B cell (primary cell): ENCODE data around the gene LCN2. TPM values are rescaled to one million over a fixed set of nuclear protein-coding genes. Genes with fewer than 3 reads are reported as not detected.

Experiments used
- ATAC-seq: fragments of 200-7000 bp; cut with Tn5 transposase; one replicate; pipeline ENCODE4 v1.10.0; 2021; ENCODE audit warnings: low read depth, mild to moderate bottlenecking, moderate number of reproducible peaks, moderate library complexity
- CTCF ChIA-PET: fragments of 350-600 bp; sonication (Branson Sonifier 250); formaldehyde crosslinking; loops from one replicate; lab custom pipeline; 2021; ENCODE audit warnings: antibody characterized with exemption, inconsistent platforms; lab: Charles Lee
- POLR2A ChIA-PET: fragments of 350-600 bp; sonication (Branson Sonifier 250); formaldehyde crosslinking; loops from one replicate; lab custom pipeline; 2021; ENCODE audit warnings: antibody characterized with exemption; lab: Charles Lee
- DNase-seq: peaks from one replicate; pipeline ENCODE4 v3.0.0; 2013
- H2AFZ ChIP-seq: 2 replicates; pipeline ENCODE4 v1.6.1; 2012; ENCODE audit warnings: mild to moderate bottlenecking, low read depth, low read length; ENCODE audit not compliant: insufficient read depth, poor library complexity, severe bottlenecking
- H3K27ac ChIP-seq, 2 donors: 1 replicate in 1 of 2; 2 replicates in 1 of 2; pipeline ENCODE4 v1.5.1; 2012 to 2013; ENCODE audit warnings: low read length in 2 of 2, mild to moderate bottlenecking in 2 of 2, moderate library complexity in 1 of 2
- H3K27me3 ChIP-seq, 4 experiments: fragments of 200-600 bp in 1 of 4; sonication (generic) in 1 of 4; replicated peaks in 1 of 4; 1 replicate in 2 of 4; 2 replicates in 2 of 4; pipeline versions ENCODE4 v1.6.1 to v1.7.0; 2013 to 2016; ENCODE audit warnings: low read length in 3 of 4, mild to moderate bottlenecking in 2 of 4, mixed read lengths in 1 of 4, moderate library complexity in 1 of 4; ENCODE audit not compliant: insufficient read depth in 4 of 4, control insufficient read depth in 3 of 4; ENCODE audit errors: control extremely low read depth in 1 of 4
- H3K36me3 ChIP-seq, 2 experiments: replicated peaks in 1 of 2; 1 replicate in 1 of 2; 2 replicates in 1 of 2; pipeline versions ENCODE4 v1.6.1 to v1.7.1; 2013; ENCODE audit warnings: low read length in 1 of 2; ENCODE audit not compliant: insufficient read depth in 2 of 2, control insufficient read depth in 1 of 2; ENCODE audit errors: control extremely low read depth in 1 of 2, extremely low read depth in 1 of 2
- H3K4me1 ChIP-seq, 2 donors: fragments of 200-600 bp in 1 of 2; sonication (generic) in 1 of 2; 1 replicate in 1 of 2; 2 replicates in 1 of 2; pipeline versions ENCODE4 v1.5.1 to v1.6.1; 2013 to 2017; ENCODE audit warnings: low read length in 2 of 2; ENCODE audit not compliant: control insufficient read depth in 2 of 2, insufficient read depth in 2 of 2
- H3K4me2 ChIP-seq: replicated peaks from 2 replicates; pipeline ENCODE3; 2012; ENCODE audit warnings: mild to moderate bottlenecking, low read depth, low read length; ENCODE audit not compliant: poor library complexity, severe bottlenecking
- H3K4me3 ChIP-seq, 5 experiments: fragments of 200-600 bp in 1 of 5; sonication (generic) in 1 of 5; 1 replicate in 3 of 5; 2 replicates in 2 of 5; pipeline versions ENCODE4 v1.5.1 to v1.7.0; 2011 to 2016; ENCODE audit warnings: low read length in 4 of 5, mild to moderate bottlenecking in 4 of 5, low read depth in 2 of 5, control low read depth in 1 of 5, moderate library complexity in 1 of 5; ENCODE audit not compliant: insufficient read depth in 1 of 5; ENCODE audit errors: control extremely low read depth in 1 of 5, extremely low read depth in 1 of 5
- H3K79me2 ChIP-seq: fragments of 200-600 bp; sonication (generic); one replicate; pipeline ENCODE4 v1.6.0; 2016; ENCODE audit warnings: low read length; ENCODE audit not compliant: control insufficient read depth, insufficient read depth
- H3K9ac ChIP-seq: fragments of 200-600 bp; sonication (generic); 2 replicates; pipeline ENCODE4 v1.6.1; 2017; ENCODE audit warnings: mild to moderate bottlenecking, low read length, moderate library complexity
- H3K9me3 ChIP-seq, 3 donors: one replicate each; pipeline versions ENCODE4 v1.6.1 to v1.7.1; 2013; ENCODE audit warnings: low read length in 2 of 3; ENCODE audit not compliant: control insufficient read depth in 2 of 3, insufficient read depth in 1 of 3; ENCODE audit errors: control extremely low read depth in 1 of 3
- H4K20me1 ChIP-seq: 2 replicates; pipeline ENCODE4 v1.6.0; 2012; ENCODE audit warnings: mild to moderate bottlenecking, low read length; ENCODE audit not compliant: insufficient read depth, control insufficient read depth, poor library complexity, severe bottlenecking
- H3K27ac Mint-ChIP-seq: one replicate; pipeline ENCODE4 v1.8.0; 2021; ENCODE audit warnings: mixed read lengths
- H3K27me3 Mint-ChIP-seq: one replicate; pipeline ENCODE4 v1.8.0; 2021; ENCODE audit warnings: mixed read lengths
- H3K4me1 Mint-ChIP-seq: one replicate; pipeline ENCODE4 v1.8.0; 2021; ENCODE audit warnings: mixed read lengths
- H3K4me3 Mint-ChIP-seq: one replicate; pipeline ENCODE4 v1.8.0; 2021; ENCODE audit warnings: mixed read lengths
- H3K9me3 Mint-ChIP-seq: one replicate; pipeline ENCODE4 v1.8.0; 2022; ENCODE audit warnings: mixed read lengths; ENCODE audit not compliant: insufficient read depth
- EZH2 ChIP-seq: IDR thresholded peaks from 2 replicates; pipeline ENCODE4 v1.6.1; 2012; ENCODE audit warnings: borderline replicate concordance, low read depth, mild to moderate bottlenecking, moderate library complexity, low read length; ENCODE audit not compliant: insufficient read depth, poor library complexity, severe bottlenecking
- WGBS: methylation state at CpG from one replicate; pipeline ENCODE4 v1.1.5; 2013; ENCODE audit warnings: missing lambda C conversion rate; ENCODE audit not compliant: insufficient coverage; 5-methylcytosine and 5-hydroxymethylcytosine counted together
- intact Hi-C: fragments of 100-400 bp; cut with micrococcal nuclease; formaldehyde crosslinking; loops from one replicate; pipeline ENCODE4 v1.10.0; 2022
- polyA plus RNA-seq: library from polyadenylated mRNA; depleted of rRNA; stranded (reverse); fragments of >200 nt; gene quantifications from 2 replicates; pipeline ENCODE4 v1.2.3, GENCODE V29; 2012
- total RNA-seq, 2 donors: library from RNA; stranded (reverse); fragments of 120-200 nt in 1 of 2; gene quantifications; 1 replicate in 1 of 2; 2 replicates in 1 of 2; pipeline versions ENCODE4 v1.2.3 to v1.2.4, GENCODE V29; 2013 to 2022
- TF ChIP-seq, protein P1 (sequence below): fragments of 200-600 bp; IDR thresholded peaks from one replicate; pipeline ENCODE4 v1.8.0; 2022; ENCODE audit warnings: antibody characterized with exemption, mild to moderate bottlenecking

Gene LCN2
- total and polyA plus RNA-seq, 2 donors (not counting 1 experiment from before 2014, with no cell fraction given), result not detected

DNA sequence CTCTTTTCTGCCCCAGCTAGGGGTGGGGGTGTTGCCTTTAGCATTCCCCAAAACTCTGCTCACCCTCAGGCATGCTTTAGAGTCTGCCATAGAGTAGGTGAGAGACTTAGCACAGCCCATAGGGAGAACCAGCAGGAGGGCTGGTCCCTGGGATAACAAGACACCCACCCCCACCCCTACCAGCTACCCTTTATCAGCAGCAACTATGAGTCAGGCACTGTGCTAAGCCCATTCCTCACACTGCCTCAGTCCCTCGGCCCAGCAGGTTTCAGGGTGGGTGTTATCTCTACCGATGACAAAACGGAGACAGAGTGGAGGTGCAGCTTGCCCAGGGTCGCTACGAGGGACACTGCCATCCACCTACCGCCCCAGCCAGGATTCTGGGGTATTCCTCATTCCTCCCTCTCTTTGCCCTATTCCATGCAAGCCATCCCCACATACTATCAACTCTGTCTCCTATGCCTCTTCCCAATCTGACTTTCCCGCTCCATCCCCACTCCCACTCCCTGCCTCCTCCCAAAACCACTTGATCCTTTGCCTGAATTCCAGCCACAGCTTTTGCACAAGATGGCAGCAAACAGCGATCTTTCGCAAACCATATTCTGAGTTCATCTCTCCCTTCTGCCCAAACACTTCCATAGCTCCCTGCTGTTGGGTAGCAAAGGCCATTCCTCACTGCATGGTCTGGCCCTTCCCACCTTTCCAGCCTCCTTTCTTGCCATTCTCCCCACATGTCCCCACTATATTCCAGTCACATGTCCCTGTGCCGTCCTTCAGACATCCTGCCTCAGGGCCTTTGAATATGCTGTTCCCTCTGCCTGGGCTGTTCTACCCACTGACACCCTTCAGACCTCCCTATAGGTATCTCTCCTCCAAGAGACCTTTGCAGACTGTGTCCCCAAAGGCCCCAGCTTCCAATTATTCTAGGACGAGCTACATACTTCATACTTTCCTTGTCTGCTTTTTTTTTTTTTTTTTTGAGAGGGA lies 37.0 kb downstream of the LCN2 start:
- POLR2A ChIA-PET, result interaction anchor here (0.6 to 0.9 kb wide), 4 partner anchors 26 to 276 kb away, joined by 3 to 8 read pairs (median 4); partner anchors contain the start of gene BBLN
- Histone ChIP-seq H3K9ac (no peak overlapping the region), H3K79me2 (peaks cover 38% of the 10 kb centered on the region), H2AFZ (no peak overlapping the region), H3K4me3 (no peak overlapping the region), H3K9me3 (no peaks in the 10 kb centered on the region), H3K27ac (no peak overlapping the region), H3K36me3 (peaks cover 0 to 44% of the 10 kb centered on the region in 2 experiments), H3K4me2 (no peak overlapping the region), H4K20me1 (no peaks in the 10 kb centered on the region), H3K4me1 (peaks cover 12 to 13% of the 10 kb centered on the region in 2 donors), H3K27me3 (no peaks in the 10 kb centered on the region)
- intact Hi-C loops, result no loop called here
- 96% methylated on average over 10 of the region's 11 CpGs for WGBS
- ATAC-seq, result no peak
- no peak for DNase-seq
- Mint-ChIP-seq H3K27me3 (no peaks in the 10 kb centered on the region), H3K9me3 (no peaks in the 10 kb centered on the region), H3K4me3 (no peak overlapping the region), H3K4me1 (peaks cover 18% of the 10 kb centered on the region), H3K27ac (no peak overlapping the region)
- TF ChIP-seq EZH2, result no peak
- TF ChIP-seq, protein P1, sequence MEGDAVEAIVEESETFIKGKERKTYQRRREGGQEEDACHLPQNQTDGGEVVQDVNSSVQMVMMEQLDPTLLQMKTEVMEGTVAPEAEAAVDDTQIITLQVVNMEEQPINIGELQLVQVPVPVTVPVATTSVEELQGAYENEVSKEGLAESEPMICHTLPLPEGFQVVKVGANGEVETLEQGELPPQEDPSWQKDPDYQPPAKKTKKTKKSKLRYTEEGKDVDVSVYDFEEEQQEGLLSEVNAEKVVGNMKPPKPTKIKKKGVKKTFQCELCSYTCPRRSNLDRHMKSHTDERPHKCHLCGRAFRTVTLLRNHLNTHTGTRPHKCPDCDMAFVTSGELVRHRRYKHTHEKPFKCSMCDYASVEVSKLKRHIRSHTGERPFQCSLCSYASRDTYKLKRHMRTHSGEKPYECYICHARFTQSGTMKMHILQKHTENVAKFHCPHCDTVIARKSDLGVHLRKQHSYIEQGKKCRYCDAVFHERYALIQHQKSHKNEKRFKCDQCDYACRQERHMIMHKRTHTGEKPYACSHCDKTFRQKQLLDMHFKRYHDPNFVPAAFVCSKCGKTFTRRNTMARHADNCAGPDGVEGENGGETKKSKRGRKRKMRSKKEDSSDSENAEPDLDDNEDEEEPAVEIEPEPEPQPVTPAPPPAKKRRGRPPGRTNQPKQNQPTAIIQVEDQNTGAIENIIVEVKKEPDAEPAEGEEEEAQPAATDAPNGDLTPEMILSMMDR, result no peak
- CTCF ChIA-PET, result interaction anchor here (1.0 kb wide), 1 partner anchor 9 kb away, joined by 3 read pairs; no protein-coding TSS in a partner anchor
